Ovary (tissue), 9 donors: ENCODE data around the gene YAF2. TPM values are rescaled to one million over a fixed set of nuclear protein-coding genes. Genes with fewer than 3 reads are reported as not detected.
"Not testable (repeated sequence)": the region's sequence is repeated elsewhere in the genome, so short reads cannot be mapped to it uniquely, and the experiment has no call there.

Experiments used
- DNase-seq, 5 donors: peaks; one replicate each; pipeline ENCODE4 v3.0.0-alpha.2; 2019 to 2020
- H3K27ac ChIP-seq, 2 donors: fragments of 200-600 bp; one replicate each; pipeline versions ENCODE4 v1.5.1 to v1.8.0; 2019 to 2022
- H3K27me3 ChIP-seq: fragments of 200-600 bp; one replicate; pipeline ENCODE4 v1.8.0; 2022
- H3K36me3 ChIP-seq: fragments of 200-600 bp; sonication (generic); one replicate; pipeline ENCODE4 v1.5.1; 2019
- H3K4me1 ChIP-seq: one replicate; pipeline ENCODE4 v1.8.1; 2013; ENCODE audit warnings: mild to moderate bottlenecking, moderate library complexity; ENCODE audit not compliant: insufficient read depth
- H3K4me3 ChIP-seq: fragments of 200-600 bp; sonication (generic); one replicate; pipeline ENCODE4 v1.5.1; 2017
- H3K9me3 ChIP-seq, 2 donors: fragments of 200-600 bp in 1 of 2; sonication (generic) in 1 of 2; one replicate each; pipeline versions ENCODE4 v1.5.1 to v1.8.1; 2013 to 2019; ENCODE audit warnings: mild to moderate bottlenecking in 1 of 2, moderate library complexity in 1 of 2
- CTCF ChIP-seq, 3 donors: fragments of 450-650 bp in 2 of 3; fragments of 200-600 bp in 1 of 3; IDR thresholded peaks; one replicate each; pipeline versions ENCODE4 v1.5.1 to v1.8.0; 2016 to 2022; ENCODE audit warnings: antibody characterized with exemption in 3 of 3, mild to moderate bottlenecking in 1 of 3
- EP300 ChIP-seq: sonication (generic); formaldehyde crosslinking; IDR thresholded peaks from one replicate; pipeline ENCODE4 v1.6.1; 2017; ENCODE audit warnings: antibody characterized with exemption
- POLR2A ChIP-seq: fragments of 450-650 bp; IDR thresholded peaks from one replicate; pipeline ENCODE4 v1.6.1; 2017; ENCODE audit warnings: antibody characterized with exemption, mild to moderate bottlenecking, moderate library complexity
- WGBS, 3 donors: extraction: QIAGEN DNeasy Blood & Tissue Kit in 1 of 3; methylation state at CpG; one replicate each; pipeline versions ENCODE4 v1.1.5 to v1.1.7; 2013 to 2017; 5-methylcytosine and 5-hydroxymethylcytosine counted together
- intact Hi-C, 4 donors: fragments of 100-400 bp; cut with DNase I; formaldehyde crosslinking; loops; one replicate each; pipeline versions ENCODE4 v1.11.0 to v1.15.1; 2022 to 2023
- polyA plus RNA-seq, 2 donors: library from polyadenylated mRNA; stranded (reverse); fragments of 200-250 nt in 1 of 2; fragments of 350-450 nt in 1 of 2; fragmentation: Illumina TruSeq in 1 of 2; extraction: RNeasy Lipid Tissue Mini Kit (QIAGEN cat#74804) in 1 of 2; gene quantifications; one replicate each; pipeline ENCODE4 v1.2.3, GENCODE V29; 2013 to 2014
- total RNA-seq, 7 donors: library from RNA; depleted of rRNA in 2 of 7; stranded (reverse); fragments of >200 nt in 2 of 7; fragmentation: NEBNext Ultra II Directional in 3 of 7; extraction: Animal tissue kit (Norgen Biotek cat#: 25700) in 3 of 7; gene quantifications; one replicate each; pipeline versions ENCODE4 v1.1.0 to v1.2.4, GENCODE V29; 2016 to 2023
- donor health status: DM: no; HTN: no; CAD: no; lungs with moderate emphysema.
- donor health status: DM: no; HTN: no; CAD: no.
- donor health status: Bipolar disorder and iron deficiency.
- donor health status: DM: yes; HTN: yes; CAD: no.
- donor health status: DM: no; HTN: no; CAD: no.
- donor health status: DM: yes; HTN: yes; CAD: no.

YAF2 gene
- total and polyA plus RNA-seq, 9 donors: 14.3 to 47.7 (median 35.1) TPM

DNA sequence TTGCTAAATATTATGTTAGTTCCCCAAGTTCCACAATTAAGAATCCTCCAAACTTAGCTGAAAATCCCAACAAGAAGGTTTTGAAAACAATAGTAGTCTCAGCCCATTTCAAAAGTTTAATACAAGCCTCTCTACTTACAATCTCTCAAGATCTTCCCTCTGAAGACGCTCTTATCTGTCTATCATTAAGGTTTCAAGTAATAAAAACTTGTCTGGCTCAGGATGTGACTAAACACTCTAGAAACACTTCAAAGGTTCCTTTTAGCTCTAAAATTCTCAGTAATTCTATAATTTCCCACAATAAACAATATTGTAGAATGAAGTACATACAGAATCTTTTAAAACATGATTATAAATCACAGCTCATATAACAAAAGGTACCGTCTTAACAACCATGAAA lies 16.3 kb downstream of the YAF2 start:
- no peak overlapping the region for H3K4me3 ChIP-seq
- H3K27me3 ChIP-seq: no peaks in the 10 kb centered on the region
- intact Hi-C loops: no loop called here
- no peak for TF ChIP-seq CTCF (IDR thresholded peaks at IDR 0.05)
- TF ChIP-seq POLR2A: no peak
- TF ChIP-seq EP300: no peak
- H3K27ac ChIP-seq: no peak overlapping the region
- H3K9me3 ChIP-seq: no peaks in the 10 kb centered on the region
- H3K36me3 ChIP-seq: no peaks in the 10 kb centered on the region
- 78 to 90% (median 87%) methylated on average over 2 of the region's 2 CpGs for WGBS, 3 donors
- peaks cover 3% of the 10 kb centered on the region for H3K4me1 ChIP-seq
- DNase-seq: no peak

DNA sequence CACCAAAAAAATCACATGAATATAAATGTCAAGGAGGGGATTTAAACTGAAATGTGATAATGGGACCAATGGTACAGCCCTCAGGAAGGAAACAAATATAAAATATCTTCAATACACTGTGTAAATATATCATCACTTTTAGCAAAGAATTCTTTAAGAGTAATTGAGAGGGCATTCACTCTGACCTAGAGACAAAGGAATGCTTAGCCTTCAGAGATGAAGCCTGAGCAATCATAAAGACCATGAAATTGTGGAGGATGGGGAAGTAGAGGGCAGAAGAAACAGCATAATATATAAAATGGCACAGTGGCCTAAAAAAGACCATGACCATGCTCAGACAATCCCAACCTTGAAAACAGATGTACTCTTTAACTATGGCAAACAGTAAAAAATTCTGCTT lies 20.4 kb downstream of the YAF2 start:
- peaks cover 9% of the 10 kb centered on the region for H3K4me1 ChIP-seq
- TF ChIP-seq POLR2A (no peak), CTCF (IDR thresholded peaks at IDR 0.05) (no peak), EP300 (no peak)
- intact Hi-C loops: no loop called here

DNA sequence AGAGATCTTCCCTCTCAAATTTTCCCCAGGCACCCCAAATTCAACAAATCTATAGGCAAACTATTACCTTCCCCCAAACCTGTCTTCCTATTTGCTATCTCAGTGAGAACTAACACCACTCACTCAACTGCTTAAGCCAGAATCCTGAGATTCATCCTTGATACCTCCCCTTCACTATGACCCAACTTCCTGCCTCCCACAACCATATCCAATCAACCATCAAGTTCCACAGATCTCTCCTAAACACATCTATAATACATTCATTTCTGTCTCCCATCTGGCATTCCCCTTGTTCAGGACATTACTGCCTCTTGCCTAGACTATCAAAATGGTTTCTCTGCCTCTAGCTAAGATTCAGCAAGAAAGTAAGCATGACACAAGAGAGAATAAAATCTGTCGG lies 21.3 kb downstream of the YAF2 start:
- 90 to 96% (median 91%) methylated on average over 1 of the region's 1 CpG for whole genome bisulfite sequencing, 3 donors
- H3K4me3 ChIP-seq: no peak overlapping the region
- H3K4me1 ChIP-seq: peaks cover 9% of the 10 kb centered on the region
- H3K36me3 ChIP-seq: no peaks in the 10 kb centered on the region
- DNase-seq: no peak
- no peak for TF ChIP-seq CTCF (IDR thresholded peaks at IDR 0.05)
- TF ChIP-seq POLR2A: no peak
- no peak for TF ChIP-seq EP300
- H3K27me3 ChIP-seq: no peaks in the 10 kb centered on the region
- no peak overlapping the region for H3K27ac ChIP-seq
- intact Hi-C loops: no loop called here
- H3K9me3 ChIP-seq: no peaks in the 10 kb centered on the region

More for the DNA sequence above, 20.4 kb downstream of the YAF2 start:
- Histone ChIP-seq H3K27me3 (no peaks in the 10 kb centered on the region), H3K4me3 (no peak overlapping the region), H3K27ac (no peak overlapping the region), H3K9me3 (no peaks in the 10 kb centered on the region), H3K36me3 (no peaks in the 10 kb centered on the region)
- DNase-seq: no peak

- H3K27me3 ChIP-seq, intact Hi-C loops, DNase-seq, H3K9me3 ChIP-seq, H3K36me3 ChIP-seq, H3K27ac ChIP-seq, H3K4me1 ChIP-seq, H3K4me3 ChIP-seq: not testable (repeated sequence)
- WGBS, 3 donors: 95 to 96% (median 95%) methylated on average over 4 of the region's 4 CpGs
Measured at GRCh38 chr12:42215759-42216158, 22.3 kb downstream of the YAF2 start.

DNA sequence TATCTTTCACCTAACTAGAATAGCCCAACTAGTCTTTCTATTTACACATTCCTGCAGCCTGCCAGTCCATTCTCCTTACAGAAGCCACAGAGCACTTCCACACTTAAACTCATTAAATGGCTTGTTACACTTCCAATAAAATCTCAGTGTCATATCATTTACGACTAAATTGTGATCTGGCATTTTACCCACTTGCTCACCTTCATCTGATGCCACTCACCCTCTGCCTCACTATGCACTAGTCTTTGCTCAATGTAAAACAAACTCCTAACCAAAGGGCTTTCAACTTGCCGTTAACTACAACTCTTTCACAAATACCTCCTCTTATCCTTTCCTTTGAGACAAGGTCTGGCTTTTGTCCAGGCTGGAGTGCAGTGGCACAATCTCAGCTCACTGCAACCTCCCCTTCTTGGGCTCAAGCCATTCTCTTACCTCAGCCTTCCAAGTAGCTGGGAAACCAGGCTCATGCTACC lies 24.1 kb downstream of the YAF2 start:
- H3K27ac ChIP-seq: no peak overlapping the region
- H3K4me1 ChIP-seq: peaks cover 7% of the 10 kb centered on the region
- intact Hi-C loops: no loop called here
- WGBS, 3 donors: 24 to 42% (median 31%) methylated on average over 2 of the region's 2 CpGs
- DNase-seq: peak in 4 of 5 donors; percentile 50 to 59 (median 57)
- no peaks in the 10 kb centered on the region for H3K36me3 ChIP-seq
- H3K4me3 ChIP-seq: no peak overlapping the region
- no peak for TF ChIP-seq EP300
- no peak for TF ChIP-seq CTCF (IDR thresholded peaks at IDR 0.05)
- H3K27me3 ChIP-seq: no peaks in the 10 kb centered on the region
- H3K9me3 ChIP-seq: no peaks in the 10 kb centered on the region
